ENCODE data around the gene CIDEC. TPM values are rescaled to one million over a fixed set of nuclear protein-coding genes. Genes with fewer than 3 reads are reported as not detected.

Gene CIDEC
- total and polyA plus RNA-seq, 8 donors: 0.63 to 21.4 (median 2.0) TPM; not detected in 2

- Histone ChIP-seq H3K4me3 (peak within 1 kb of the TSS; percentile 61 to 80 (median 72)), H3K27me3 (no peaks in the 10 kb centered on the region), H3K36me3 (peaks cover 17 to 33% (median 31%) of the 10 kb centered on the region in 4 donors), H3K4me1 (peaks cover 11 to 25% (median 22%) of the 10 kb centered on the region in 4 donors), H3K27ac (peak within 1 kb of the TSS; percentile 71 to 87 (median 82)), H3K9me3 (no peaks in the 10 kb centered on the region)
- TF ChIP-seq POLR2AphosphoS5 (IDR thresholded peaks at IDR 0.05) (peak; percentile 66 to 94 (median 81)), EP300 (IDR thresholded peaks at IDR 0.05) (no peak)
- DNase-seq: peak; percentile 98 to 99
- intact Hi-C loops (cut with DNase I; ENCODE audit: low total_unique reads): loop anchor here (10.0 kb wide), 1 partner anchor 71 kb away; the partner anchor contains the start of gene IL17RC
- WGBS, 5 donors: 0 to 1% (median 0%) methylated on average over 38 to 42 of the region's 42 CpGs
Measured at GRCh38 chr3:9843715-9844438, 36.2 kb downstream of the CIDEC start, which contains the start of gene RPUSD3. RPUSD3 (minus strand) TSS chr3:9844008; CDS start chr3:9843990, 18 bp downstream.

- H3K9me3 ChIP-seq: no peaks in the 10 kb centered on the region
- peaks cover 17 to 61% (median 51%) of the 10 kb centered on the region in 4 donors for H3K36me3 ChIP-seq
- WGBS, 5 donors: 82 to 95% (median 84%) methylated on average over 8 of the region's 8 CpGs
- no peak overlapping the region for H3K27ac ChIP-seq
- intact Hi-C loops (cut with DNase I; ENCODE audit: low total_unique reads): loop anchor here (10.0 kb wide), 1 partner anchor 74 kb away; the partner anchor contains the start of gene IL17RC
- no peaks in the 10 kb centered on the region for H3K27me3 ChIP-seq
- H3K4me3 ChIP-seq: no peak overlapping the region
- peaks cover 11 to 25% (median 22%) of the 10 kb centered on the region in 4 donors for H3K4me1 ChIP-seq
- no peak for DNase-seq
- TF ChIP-seq POLR2A (IDR thresholded peaks at IDR 0.05) (no peak), POLR2AphosphoS5 (IDR thresholded peaks at IDR 0.05) (no peak), EP300 (IDR thresholded peaks at IDR 0.05) (no peak)
- TF ChIP-seq, protein P1, sequence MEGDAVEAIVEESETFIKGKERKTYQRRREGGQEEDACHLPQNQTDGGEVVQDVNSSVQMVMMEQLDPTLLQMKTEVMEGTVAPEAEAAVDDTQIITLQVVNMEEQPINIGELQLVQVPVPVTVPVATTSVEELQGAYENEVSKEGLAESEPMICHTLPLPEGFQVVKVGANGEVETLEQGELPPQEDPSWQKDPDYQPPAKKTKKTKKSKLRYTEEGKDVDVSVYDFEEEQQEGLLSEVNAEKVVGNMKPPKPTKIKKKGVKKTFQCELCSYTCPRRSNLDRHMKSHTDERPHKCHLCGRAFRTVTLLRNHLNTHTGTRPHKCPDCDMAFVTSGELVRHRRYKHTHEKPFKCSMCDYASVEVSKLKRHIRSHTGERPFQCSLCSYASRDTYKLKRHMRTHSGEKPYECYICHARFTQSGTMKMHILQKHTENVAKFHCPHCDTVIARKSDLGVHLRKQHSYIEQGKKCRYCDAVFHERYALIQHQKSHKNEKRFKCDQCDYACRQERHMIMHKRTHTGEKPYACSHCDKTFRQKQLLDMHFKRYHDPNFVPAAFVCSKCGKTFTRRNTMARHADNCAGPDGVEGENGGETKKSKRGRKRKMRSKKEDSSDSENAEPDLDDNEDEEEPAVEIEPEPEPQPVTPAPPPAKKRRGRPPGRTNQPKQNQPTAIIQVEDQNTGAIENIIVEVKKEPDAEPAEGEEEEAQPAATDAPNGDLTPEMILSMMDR (IDR thresholded peaks at IDR 0.05): no peak
Measured at GRCh38 chr3:9841015-9841414, 39.0 kb downstream of the CIDEC start.

DNA sequence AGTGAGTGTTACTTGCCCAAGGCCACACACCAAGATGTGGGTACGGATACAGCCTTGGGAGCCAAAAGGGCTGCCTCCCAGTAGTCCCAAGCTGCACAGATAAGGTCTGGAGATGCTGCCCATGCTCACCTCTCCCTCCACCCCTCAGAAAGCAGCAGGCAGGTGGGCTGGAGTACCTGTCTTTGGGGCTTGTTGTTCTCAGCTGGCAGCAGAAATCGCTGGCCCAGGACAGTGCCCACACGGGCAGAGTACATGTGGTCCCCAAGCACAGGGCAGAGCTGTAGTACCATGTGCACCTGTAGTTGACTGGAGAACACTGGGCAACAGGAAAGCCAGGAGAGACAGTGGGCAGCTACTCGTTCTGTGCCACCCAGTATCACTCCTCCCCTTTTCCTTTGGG lies 41.2 kb downstream of the CIDEC start:
- WGBS, 5 donors: 82 to 93% (median 88%) methylated on average over 4 of the region's 4 CpGs
- intact Hi-C loops (cut with DNase I; ENCODE audit: low total_unique reads): no loop called here

GRCh38 chr3:9837701-9838582 lies 42.1 kb downstream of the CIDEC start:
- no peaks in the 10 kb centered on the region for H3K9me3 ChIP-seq
- H3K4me3 ChIP-seq: no peak overlapping the region
- H3K27me3 ChIP-seq: no peaks in the 10 kb centered on the region
- WGBS, 5 donors: 80 to 90% (median 89%) methylated on average over 12 of the region's 12 CpGs
- H3K36me3 ChIP-seq: peaks cover 28 to 92% (median 79%) of the 10 kb centered on the region in 4 donors
- H3K27ac ChIP-seq: no peak overlapping the region
- TF ChIP-seq POLR2AphosphoS5 (IDR thresholded peaks at IDR 0.05) (no peak), EP300 (IDR thresholded peaks at IDR 0.05) (no peak), POLR2A (IDR thresholded peaks at IDR 0.05) (no peak)
- TF ChIP-seq, protein P1 (IDR thresholded peaks at IDR 0.05): no peak
- intact Hi-C loops (cut with DNase I; ENCODE audit: low total_unique reads): no loop called here
- peaks cover 5 to 11% (median 9%) of the 10 kb centered on the region in 4 donors for H3K4me1 ChIP-seq
- peak in 1 of 2 donors; percentile 57 for DNase-seq

More for the DNA sequence above, 41.2 kb downstream of the CIDEC start:
- H3K27me3 ChIP-seq: no peaks in the 10 kb centered on the region
- H3K27ac ChIP-seq: no peak overlapping the region
- peaks cover 23 to 83% (median 71%) of the 10 kb centered on the region in 4 donors for H3K36me3 ChIP-seq
- TF ChIP-seq POLR2A (IDR thresholded peaks at IDR 0.05) (no peak), EP300 (IDR thresholded peaks at IDR 0.05) (no peak), POLR2AphosphoS5 (IDR thresholded peaks at IDR 0.05) (no peak)
- TF ChIP-seq, protein P1 (IDR thresholded peaks at IDR 0.05): no peak
- no peak overlapping the region for H3K4me3 ChIP-seq
- H3K4me1 ChIP-seq: peaks cover 7 to 15% (median 15%) of the 10 kb centered on the region in 4 donors
- no peaks in the 10 kb centered on the region for H3K9me3 ChIP-seq
- no peak for DNase-seq
